Natural killer cell treated with Interleukin-12 subunit alpha and Interleukin-12 subunit beta and Interleukin-15 and Interleukin-18, amount 100 ng/mL, for 72 hours (primary cell): Measurements from ENCODE around the gene SPRR5. TPM values are rescaled to one million over a fixed set of nuclear protein-coding genes. Genes with fewer than 3 reads are reported as not detected.

Source experiments
- ATAC-seq, 2 donors: fragments of 150-1000 bp; cut with Tn5 transposase in 1 of 2; sonication (Bioruptor Pico), chemical (Tn5 transposase) in 1 of 2; 2 replicates each; pipeline ENCODE4 v1.10.0; 2021
- DNase-seq: peaks from one replicate; pipeline ENCODE4 v3.0.0; 2022; ENCODE audit warnings: low spot score
- H3K27ac Mint-ChIP-seq, 2 donors: 1 replicate in 1 of 2; 2 replicates in 1 of 2; pipeline ENCODE4 v1.8.0; 2022; ENCODE audit warnings: mixed read lengths in 2 of 2, mild to moderate bottlenecking in 1 of 2, moderate library complexity in 1 of 2
- H3K27me3 Mint-ChIP-seq, 2 donors: 1 replicate in 1 of 2; 2 replicates in 1 of 2; pipeline ENCODE4 v1.8.0; 2022; ENCODE audit warnings: mixed read lengths in 2 of 2
- H3K36me3 Mint-ChIP-seq: one replicate; pipeline ENCODE4 v1.8.0; 2022; ENCODE audit warnings: mixed read lengths
- H3K4me1 Mint-ChIP-seq, 2 donors: 1 replicate in 1 of 2; 2 replicates in 1 of 2; pipeline ENCODE4 v1.8.0; 2022; ENCODE audit warnings: low read depth in 2 of 2, mixed read lengths in 2 of 2, mild to moderate bottlenecking in 1 of 2
- H3K4me3 Mint-ChIP-seq: one replicate; pipeline ENCODE4 v1.8.0; 2022; ENCODE audit warnings: mixed read lengths
- H3K9me3 Mint-ChIP-seq: 2 replicates; pipeline ENCODE4 v1.8.0; 2022; ENCODE audit warnings: mixed read lengths
- total RNA-seq, 2 donors: library from RNA; stranded (reverse); gene quantifications; one replicate each; pipeline ENCODE4 v1.2.3, GENCODE V29; 2022

Gene SPRR5
- total RNA-seq, 2 donors from 2014 or later = not detected

DNA sequence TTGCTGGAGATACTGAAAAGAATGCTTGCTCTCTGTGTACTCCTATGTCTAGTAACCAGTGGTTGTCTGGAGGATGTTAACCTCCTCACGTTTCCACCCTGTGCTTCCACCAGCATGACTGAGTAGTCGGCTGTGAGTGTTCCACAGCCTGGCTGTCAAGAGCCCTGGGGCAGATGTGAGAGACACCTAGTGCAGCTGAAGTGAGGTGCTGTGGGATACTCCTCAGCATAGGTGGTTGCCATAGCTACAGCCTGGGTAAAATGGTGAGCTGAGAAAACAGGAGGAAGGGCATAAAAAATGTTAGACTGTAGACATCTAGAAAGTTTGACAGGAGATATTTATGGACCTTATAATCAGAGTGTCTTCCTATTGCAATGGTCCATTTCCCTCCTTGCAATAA lies 22.8 kb upstream of the SPRR5 start:
- DNase-seq (no peak), ATAC-seq (no peak)
- Mint-ChIP-seq H3K4me3 (no peak overlapping the region), H3K27me3 (peaks cover 15 to 22% of the 10 kb centered on the region in 2 donors), H3K36me3 (no peaks in the 10 kb centered on the region), H3K4me1 (no peaks in the 10 kb centered on the region), H3K27ac (no peak overlapping the region), H3K9me3 (no peaks in the 10 kb centered on the region)

DNA sequence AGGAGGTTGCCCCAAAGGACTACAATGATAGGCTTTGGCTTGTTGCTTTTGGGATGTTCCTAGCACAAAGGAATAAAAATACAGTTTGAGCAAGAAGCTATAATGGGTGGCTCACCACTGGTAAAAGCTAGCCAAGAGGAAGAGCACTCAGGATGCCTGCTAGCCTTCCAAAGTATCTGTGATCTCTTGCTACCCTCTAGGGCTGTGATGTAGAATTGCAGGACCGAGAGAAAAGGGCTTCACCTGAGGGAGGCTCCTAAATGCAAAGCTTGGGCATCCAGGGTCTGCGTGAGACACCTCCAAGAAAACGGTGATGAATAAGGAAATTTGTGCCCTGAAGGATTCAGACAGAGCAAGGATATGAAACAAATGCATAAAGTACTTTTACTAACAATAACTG lies 20.9 kb upstream of the SPRR5 start:
- H3K9me3 Mint-ChIP-seq = no peaks in the 10 kb centered on the region
- H3K27ac Mint-ChIP-seq = no peak overlapping the region
- ATAC-seq (no peak), DNase-seq (no peak)
- H3K4me1 Mint-ChIP-seq = no peaks in the 10 kb centered on the region
- no peak overlapping the region for H3K4me3 Mint-ChIP-seq
- peaks cover 15 to 25% of the 10 kb centered on the region in 2 donors for H3K27me3 Mint-ChIP-seq
- no peaks in the 10 kb centered on the region for H3K36me3 Mint-ChIP-seq

DNA sequence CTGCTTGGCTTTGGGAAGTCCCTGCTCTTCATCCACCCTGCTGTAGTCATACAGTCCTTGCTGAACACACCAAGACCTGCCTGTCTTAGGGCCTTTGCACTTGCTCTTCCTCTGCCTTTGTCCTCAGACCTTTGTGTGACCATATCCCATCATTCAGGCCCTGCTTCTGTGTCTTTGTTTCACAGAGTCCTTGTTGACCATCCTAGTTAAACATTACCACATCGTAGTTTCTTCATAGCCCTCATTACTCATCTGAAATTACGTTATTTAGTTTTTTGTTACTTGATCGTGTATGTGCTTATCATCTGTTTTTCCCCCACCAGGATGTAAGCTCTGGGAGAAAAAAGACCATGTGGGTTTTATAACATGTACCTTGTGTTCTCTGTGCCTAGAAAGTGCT lies 18.3 kb upstream of the SPRR5 start:
- no peak overlapping the region for H3K27ac Mint-ChIP-seq
- H3K4me3 Mint-ChIP-seq = no peak overlapping the region
- no peaks in the 10 kb centered on the region for H3K4me1 Mint-ChIP-seq

DNA sequence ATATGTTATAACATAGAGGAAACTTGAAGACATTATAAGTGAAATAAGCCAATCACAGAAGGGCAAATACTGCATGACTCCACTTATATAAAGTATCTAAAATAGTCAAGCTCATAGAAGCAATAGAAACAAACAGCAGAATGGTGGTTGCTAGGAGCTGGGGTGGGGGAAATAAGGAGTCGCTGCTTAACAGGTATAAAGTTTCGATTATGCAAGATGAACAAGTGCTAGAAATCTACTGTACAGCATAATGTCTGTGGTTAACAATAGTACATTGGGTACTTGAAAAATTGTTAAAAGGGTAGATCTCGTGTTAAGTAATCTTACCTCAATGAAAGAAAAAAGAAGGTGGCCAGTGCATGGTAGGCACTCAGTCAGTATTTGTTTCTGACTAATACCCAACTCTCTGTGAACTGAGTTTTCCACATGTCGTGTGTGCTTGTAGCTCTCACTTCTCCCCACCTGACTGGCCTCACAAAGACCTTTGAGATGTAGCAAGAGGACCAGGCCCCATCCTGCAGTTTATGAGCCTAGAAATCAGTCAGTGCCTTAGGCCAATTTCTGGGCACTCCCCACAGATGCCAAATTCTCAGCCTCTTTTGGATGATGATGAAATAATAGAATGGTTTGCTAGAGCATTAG lies 14.7 kb upstream of the SPRR5 start:
- Mint-ChIP-seq H3K4me3 (no peak overlapping the region), H3K4me1 (no peaks in the 10 kb centered on the region), H3K9me3 (no peaks in the 10 kb centered on the region), H3K27me3 (peaks cover 15 to 19% of the 10 kb centered on the region in 2 donors), H3K36me3 (no peaks in the 10 kb centered on the region), H3K27ac (no peak overlapping the region)
- DNase-seq (no peak), ATAC-seq (no peak)

More for the DNA sequence above, 18.3 kb upstream of the SPRR5 start:
- no peak for DNase-seq
- no peak for ATAC-seq
- peaks cover 11 to 25% of the 10 kb centered on the region in 2 donors for H3K27me3 Mint-ChIP-seq
- no peaks in the 10 kb centered on the region for H3K36me3 Mint-ChIP-seq
- H3K9me3 Mint-ChIP-seq = no peaks in the 10 kb centered on the region

DNA sequence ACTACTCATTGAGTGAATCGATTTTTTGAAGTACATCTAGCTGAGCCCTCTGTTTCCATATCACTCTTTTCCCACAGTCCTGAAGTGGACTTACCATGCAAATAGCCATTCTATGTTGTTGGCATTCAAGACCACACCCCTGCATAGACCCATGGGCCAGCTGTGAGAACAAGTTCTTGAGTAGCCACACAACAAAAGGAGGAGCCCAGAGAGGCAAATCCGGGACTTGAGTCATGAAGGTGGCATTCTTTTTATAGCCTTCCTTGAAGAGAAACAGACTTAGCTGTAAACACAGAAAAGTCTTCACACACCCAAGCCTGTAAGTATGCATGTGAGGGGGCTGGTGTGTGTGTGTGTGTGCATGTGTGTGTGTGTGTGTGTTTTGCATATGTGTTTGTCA lies 13.8 kb upstream of the SPRR5 start:
- H3K27me3 Mint-ChIP-seq = peaks cover 15 to 19% of the 10 kb centered on the region in 2 donors
- no peak for ATAC-seq
- no peak overlapping the region for H3K4me3 Mint-ChIP-seq
- no peak overlapping the region for H3K27ac Mint-ChIP-seq
- H3K9me3 Mint-ChIP-seq = no peaks in the 10 kb centered on the region
- H3K36me3 Mint-ChIP-seq = no peaks in the 10 kb centered on the region
- no peak for DNase-seq
- H3K4me1 Mint-ChIP-seq = no peaks in the 10 kb centered on the region

DNA sequence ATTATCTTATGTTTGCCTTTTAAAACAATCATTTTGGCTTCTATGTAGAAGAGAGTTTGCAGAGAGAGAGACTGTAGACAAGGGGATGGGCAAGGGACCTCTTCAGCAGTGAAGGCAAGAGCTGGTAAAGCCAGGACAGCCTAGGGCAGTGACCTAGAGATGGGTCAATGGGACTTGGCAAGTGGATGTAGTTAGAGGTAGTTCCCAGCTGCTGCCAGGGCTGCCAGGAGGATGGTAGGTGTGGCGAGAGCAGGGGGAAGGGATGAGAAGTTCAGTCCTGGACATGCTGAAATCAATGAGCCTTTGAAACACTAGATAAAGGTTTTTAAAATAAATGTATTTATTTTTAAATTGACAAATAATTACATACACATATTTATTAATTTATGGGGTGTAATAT lies 6.4 kb upstream of the SPRR5 start:
- H3K4me3 Mint-ChIP-seq = no peak overlapping the region
- ATAC-seq = no peak
- H3K36me3 Mint-ChIP-seq = no peaks in the 10 kb centered on the region
- no peaks in the 10 kb centered on the region for H3K4me1 Mint-ChIP-seq
- peaks cover 11 to 18% of the 10 kb centered on the region in 2 donors for H3K27me3 Mint-ChIP-seq
- no peak overlapping the region for H3K27ac Mint-ChIP-seq
- peaks cover 8% of the 10 kb centered on the region for H3K9me3 Mint-ChIP-seq
- DNase-seq = no peak

DNA sequence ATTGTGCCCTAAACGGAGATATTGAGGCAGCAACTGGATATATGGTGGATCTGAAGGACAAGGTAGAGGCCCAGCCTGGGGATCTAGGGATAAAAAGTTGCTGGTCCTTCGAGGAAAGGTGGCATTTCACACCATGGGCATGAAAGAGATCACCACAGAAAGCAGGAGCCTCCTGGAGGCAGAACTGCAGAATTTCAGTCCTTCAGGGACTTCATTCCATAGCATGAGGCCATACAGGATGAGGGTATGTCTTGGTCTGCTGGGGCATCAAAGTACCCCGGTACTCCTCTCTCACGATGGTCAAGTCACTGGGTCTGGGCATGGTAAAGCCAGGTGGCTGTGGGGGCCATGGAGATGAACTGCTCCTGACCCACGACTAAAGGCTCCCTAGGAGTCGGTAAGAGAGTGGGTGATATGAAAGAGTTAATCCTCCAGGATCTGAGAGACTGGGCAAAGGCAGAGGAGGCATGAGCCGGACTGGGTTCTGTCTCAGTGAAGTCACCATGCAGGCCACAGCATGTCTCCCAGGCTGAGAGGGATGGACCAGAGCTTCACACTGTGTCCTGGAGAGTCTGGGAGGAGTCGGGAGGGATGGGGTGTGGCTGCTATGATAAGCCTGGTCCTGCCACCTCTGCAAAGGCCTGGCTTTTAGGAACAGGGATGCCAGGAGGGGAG lies 5.8 kb upstream of the SPRR5 start:
- DNase-seq = no peak
- Mint-ChIP-seq H3K9me3 (peaks cover 8% of the 10 kb centered on the region), H3K4me3 (no peak overlapping the region), H3K4me1 (no peaks in the 10 kb centered on the region), H3K27me3 (peaks cover 11 to 21% of the 10 kb centered on the region in 2 donors), H3K36me3 (no peaks in the 10 kb centered on the region), H3K27ac (no peak overlapping the region)
- peak; percentile 33 to 43 for ATAC-seq

DNA sequence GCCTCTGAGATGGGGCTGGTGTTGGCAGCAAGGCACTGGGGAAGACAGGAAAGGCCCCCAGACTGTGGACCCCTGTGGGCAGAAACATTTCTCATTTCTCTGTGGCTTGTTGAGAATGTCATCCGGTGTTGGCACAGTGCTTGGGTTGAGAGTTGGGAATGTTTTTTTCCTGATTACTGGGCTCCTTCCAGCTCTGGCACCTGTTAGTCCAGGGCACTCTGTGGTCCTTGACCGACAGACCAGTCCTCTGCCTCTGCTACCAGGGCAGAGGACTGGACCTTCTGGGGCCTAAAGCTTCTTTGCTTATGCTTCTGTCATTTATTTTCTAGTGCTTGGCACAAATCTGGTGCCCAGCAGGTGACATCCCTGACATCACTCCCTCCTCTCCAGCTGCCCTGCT lies 4.8 kb upstream of the SPRR5 start:
- ATAC-seq = no peak
- Mint-ChIP-seq H3K36me3 (no peaks in the 10 kb centered on the region), H3K27me3 (peaks cover 11 to 19% of the 10 kb centered on the region in 2 donors), H3K4me1 (no peaks in the 10 kb centered on the region), H3K27ac (no peak overlapping the region), H3K9me3 (peaks cover 8% of the 10 kb centered on the region), H3K4me3 (no peak overlapping the region)
- DNase-seq = no peak

DNA sequence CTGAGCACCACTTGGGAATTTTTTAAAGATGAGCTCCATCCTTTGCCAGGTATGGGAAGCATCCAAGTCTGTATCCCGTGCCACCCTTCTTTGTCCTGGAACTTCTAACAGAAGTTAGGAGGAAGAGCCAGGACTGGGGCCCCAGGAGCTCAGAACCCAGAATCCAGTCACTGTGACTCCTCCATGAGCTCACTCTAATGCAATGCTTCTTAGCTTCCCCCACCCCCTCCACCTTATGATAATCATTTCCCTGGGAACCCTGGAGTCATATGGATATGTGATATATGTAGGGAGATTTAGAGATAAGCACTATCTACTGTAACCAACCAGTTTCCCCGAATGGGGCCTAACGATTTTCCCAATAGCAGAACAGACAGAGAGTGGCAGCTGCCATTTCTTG lies 758 bp upstream of the SPRR5 start:
- Mint-ChIP-seq H3K4me3 (no peak overlapping the region), H3K27ac (no peak overlapping the region), H3K4me1 (no peaks in the 10 kb centered on the region), H3K27me3 (peaks cover 8 to 17% of the 10 kb centered on the region in 2 donors), H3K36me3 (no peaks in the 10 kb centered on the region), H3K9me3 (no peaks in the 10 kb centered on the region)
- ATAC-seq = no peak
- no peak for DNase-seq

DNA sequence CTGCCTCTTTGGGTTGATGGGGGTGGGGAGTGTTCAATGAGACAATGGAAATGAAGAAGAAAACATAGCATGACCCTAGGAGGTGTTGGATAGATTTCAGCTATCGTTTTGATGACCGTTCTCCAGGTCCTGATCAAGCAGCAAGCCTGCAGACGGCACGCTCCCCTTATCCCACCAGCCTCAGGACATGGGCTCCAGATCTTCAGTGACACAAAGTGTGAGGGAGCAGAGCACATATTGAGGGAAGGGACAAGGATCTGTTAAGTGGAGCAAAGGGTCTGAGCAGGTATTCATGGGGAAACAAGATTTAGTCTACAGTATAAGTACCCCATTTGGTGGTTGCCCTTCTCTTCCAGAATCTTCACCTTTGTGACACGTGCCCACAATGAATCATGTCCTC lies 4.7 kb downstream of the SPRR5 start:
- Mint-ChIP-seq H3K4me3 (no peak overlapping the region), H3K4me1 (no peaks in the 10 kb centered on the region), H3K9me3 (no peaks in the 10 kb centered on the region), H3K27me3 (peaks cover 17% of the 10 kb centered on the region in 2 donors), H3K36me3 (no peaks in the 10 kb centered on the region), H3K27ac (no peak overlapping the region)
- no peak for DNase-seq
- ATAC-seq = no peak

DNA sequence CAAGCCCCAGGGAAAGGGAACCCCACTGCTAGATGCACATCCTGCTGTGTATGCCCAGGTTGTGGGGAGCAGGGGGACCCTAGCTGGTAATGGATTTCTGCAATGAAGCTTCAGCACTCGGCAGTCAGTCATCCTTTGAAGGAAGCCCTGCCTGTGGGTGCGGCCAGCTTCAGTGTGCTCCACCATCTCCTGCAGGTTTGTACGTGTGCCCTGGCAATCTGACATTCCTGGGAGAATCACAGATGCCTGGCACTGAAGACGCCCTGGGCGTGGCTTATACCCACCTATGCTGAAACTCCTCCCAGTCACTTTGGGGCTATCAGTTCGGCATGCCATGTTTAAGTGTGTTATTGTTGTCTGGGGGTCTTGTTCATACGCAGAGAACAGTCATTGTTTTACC lies 6.8 kb downstream of the SPRR5 start:
- Mint-ChIP-seq H3K4me1 (no peaks in the 10 kb centered on the region), H3K9me3 (no peaks in the 10 kb centered on the region), H3K36me3 (no peaks in the 10 kb centered on the region), H3K27ac (no peak overlapping the region), H3K4me3 (no peak overlapping the region), H3K27me3 (peaks cover 10 to 17% of the 10 kb centered on the region in 2 donors)
- ATAC-seq (no peak), DNase-seq (no peak)

DNA sequence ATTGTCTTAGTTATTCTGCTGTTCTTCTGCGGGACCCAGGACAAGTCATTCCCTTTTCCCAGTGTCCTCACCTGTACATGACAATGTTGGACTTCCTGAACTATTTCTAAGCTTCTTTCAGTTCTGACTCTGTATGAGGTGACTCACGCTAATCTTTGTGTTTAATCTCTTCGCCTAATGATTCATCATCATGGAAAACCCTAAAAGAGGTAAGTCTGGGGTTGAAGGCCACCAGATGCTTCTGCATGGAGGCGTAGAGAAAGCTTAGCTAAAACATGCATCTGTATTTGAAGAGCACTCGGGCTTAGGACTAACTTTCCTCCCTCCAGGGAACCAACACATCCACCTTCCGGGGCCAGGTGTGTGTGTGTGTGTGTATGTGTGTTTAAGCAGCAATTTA lies 7.4 kb downstream of the SPRR5 start:
- Mint-ChIP-seq H3K27ac (no peak overlapping the region), H3K9me3 (no peaks in the 10 kb centered on the region), H3K36me3 (no peaks in the 10 kb centered on the region), H3K27me3 (peaks cover 10 to 17% of the 10 kb centered on the region in 2 donors), H3K4me3 (no peak overlapping the region), H3K4me1 (no peaks in the 10 kb centered on the region)
- ATAC-seq (no peak), DNase-seq (no peak)

DNA sequence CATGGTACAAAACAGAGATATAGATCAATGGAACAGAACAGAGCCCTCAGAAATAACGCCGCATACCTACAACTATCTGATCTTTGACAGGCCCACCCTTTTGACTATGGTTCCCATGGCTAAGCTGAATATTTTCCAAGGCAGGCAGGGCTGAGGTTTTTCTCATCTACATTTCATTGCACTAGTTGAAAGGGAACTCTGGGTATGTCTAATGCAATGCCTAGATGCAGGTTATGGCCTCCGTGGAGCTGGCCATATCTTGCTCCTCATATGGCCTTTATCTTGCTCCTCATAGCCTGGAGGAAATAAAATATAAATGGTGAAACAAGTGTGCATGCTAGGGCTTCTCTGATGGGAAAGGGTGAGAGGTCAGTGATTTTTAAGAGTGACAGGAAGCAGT lies 10.6 kb downstream of the SPRR5 start:
- peaks cover 8 to 9% of the 10 kb centered on the region in 2 donors for H3K27me3 Mint-ChIP-seq
- ATAC-seq (no peak), DNase-seq (no peak)
- H3K4me3 Mint-ChIP-seq = no peak overlapping the region
- no peaks in the 10 kb centered on the region for H3K4me1 Mint-ChIP-seq
- H3K36me3 Mint-ChIP-seq = no peaks in the 10 kb centered on the region
- no peak overlapping the region for H3K27ac Mint-ChIP-seq
- H3K9me3 Mint-ChIP-seq = no peaks in the 10 kb centered on the region

DNA sequence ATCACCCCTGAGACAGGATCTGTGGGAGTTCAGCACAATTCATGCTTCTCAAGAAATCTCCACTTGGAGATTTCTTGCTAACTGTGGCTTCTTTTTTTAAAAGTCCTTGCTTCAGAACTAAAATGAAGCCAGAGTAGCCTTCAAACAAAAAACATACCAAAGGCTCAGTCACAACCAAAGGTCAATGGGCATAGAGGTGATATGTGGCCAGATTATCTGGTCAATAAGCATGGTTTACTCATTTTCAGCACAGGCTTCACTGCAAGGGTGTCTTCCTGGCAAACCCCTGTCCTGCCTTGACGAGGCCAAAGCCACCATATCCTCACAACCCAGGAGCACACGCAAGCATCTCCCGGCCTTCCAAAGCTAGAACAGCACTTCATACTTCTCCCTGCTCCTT lies 12.3 kb downstream of the SPRR5 start:
- H3K27me3 Mint-ChIP-seq = peaks cover 7 to 8% of the 10 kb centered on the region in 2 donors
- H3K36me3 Mint-ChIP-seq = no peaks in the 10 kb centered on the region
- H3K27ac Mint-ChIP-seq = no peak overlapping the region
- H3K4me3 Mint-ChIP-seq = no peak overlapping the region
- H3K9me3 Mint-ChIP-seq = no peaks in the 10 kb centered on the region
- H3K4me1 Mint-ChIP-seq = no peaks in the 10 kb centered on the region
- DNase-seq (no peak), ATAC-seq (no peak)
